Measurements from ENCODE around the gene RNF217. TPM values are rescaled to one million over a fixed set of nuclear protein-coding genes. Genes with fewer than 3 reads are reported as not detected.

Gene RNF217
- total and polyA plus RNA-seq, 2 of the 8 experiments (the other 6 are each of a cell fraction or from before 2014, with no cell fraction given) = 2.0 to 8.9 TPM

DNA sequence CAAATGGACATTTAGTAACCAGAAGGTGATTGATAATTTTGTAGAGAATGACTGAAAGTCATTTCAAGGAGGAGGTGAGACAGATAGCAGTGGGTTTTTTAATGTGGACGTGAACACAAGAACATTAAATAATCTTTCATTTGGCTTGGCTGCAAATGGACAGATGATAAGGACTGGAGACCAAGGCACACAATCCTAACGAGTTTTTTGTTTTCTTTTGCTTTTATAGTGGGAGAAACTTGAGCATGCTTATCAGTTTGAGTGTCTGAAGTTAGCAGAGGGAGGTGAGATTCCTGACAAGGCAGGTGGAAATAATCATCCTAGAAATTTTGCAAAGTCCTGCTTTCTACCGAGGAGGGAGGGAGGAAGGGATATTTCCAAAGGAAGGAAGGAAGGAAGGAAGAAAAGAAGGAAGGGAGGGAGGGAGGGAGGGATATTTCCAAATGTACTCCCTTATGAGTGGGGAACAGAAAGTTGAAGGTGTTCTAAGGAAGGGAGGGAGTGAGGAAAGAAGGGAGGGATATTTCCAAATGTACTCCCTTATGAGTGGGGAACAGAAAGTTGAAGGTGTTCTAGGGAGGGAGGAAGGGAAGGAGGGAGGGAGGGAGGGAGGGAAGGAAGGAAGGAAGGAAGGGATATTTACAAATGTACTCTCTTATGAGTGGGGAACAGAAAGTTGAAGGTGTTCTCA lies 63.1 kb downstream of the RNF217 start:
- H3K18ac ChIP-seq (ENCODE audit: extremely low read depth, low read length) = no peak overlapping the region
- H2BK15ac ChIP-seq (ENCODE audit: low read length) = no peak overlapping the region
- no peak overlapping the region for H3K9ac ChIP-seq (replicated peaks in 1 of 4; ENCODE audit: extremely low read depth in 1 of 4, low read depth in 3 of 4, low read length in 3 of 4)
- no peaks in the 10 kb centered on the region for H4K20me1 ChIP-seq (replicated peaks in 1 of 2; ENCODE audit: control insufficient read depth in 1 of 2, insufficient read depth in 2 of 2, low read length in 2 of 2)
- no peak overlapping the region for H3K4me2 ChIP-seq (ENCODE audit: insufficient read depth in 1 of 2, low read depth in 2 of 2, low read length in 2 of 2)
- WGBS, 2 experiments (ENCODE audit: extremely low coverage in 1 of 2, insufficient coverage in 1 of 2, insufficient read length in 1 of 2, insufficient replicate concordance in 2 of 2, low coverage in 1 of 2, low lambda C conversion rate in 2 of 2, missing lambda C conversion rate in 1 of 2) = 82% methylated on average over 3 of the region's 3 CpGs; no CpG with 5 or more reads in 1 of the 2 experiments
- H3K56ac ChIP-seq (replicated peaks; ENCODE audit: insufficient read length, low read depth, low read length) = no peak overlapping the region
- H3K79me2 ChIP-seq (ENCODE audit: control insufficient read depth in 1 of 2, insufficient read depth in 2 of 2, low read length in 2 of 2) = no peaks in the 10 kb centered on the region
- no peak overlapping the region for H2BK5ac ChIP-seq (ENCODE audit: low read depth, low read length)
- H3K23me2 ChIP-seq (ENCODE audit: low read depth, low read length) = no peaks in the 10 kb centered on the region
- no peak overlapping the region for H3K23ac ChIP-seq (ENCODE audit: insufficient read length)
- H3K4me1 ChIP-seq (replicated peaks in 1 of 4; ENCODE audit: control insufficient read depth in 3 of 4, insufficient read depth in 4 of 4, low read length in 3 of 4) = peaks cover 0 to 5% (median 0%) of the 10 kb centered on the region in 4 experiments; a peak in 1 of 7 replicates
- H3K4me3 ChIP-seq (ENCODE audit: extremely low read depth in 1 of 4, insufficient read depth in 2 of 4, low read depth in 3 of 4, low read length in 4 of 4) = no peak overlapping the region
- peaks cover 0 to 3% of the 10 kb centered on the region in 2 experiments; a peak in 1 of 4 replicates for H3K9me3 ChIP-seq (ENCODE audit: insufficient read depth in 2 of 2, low read depth in 1 of 2, low read length in 1 of 2)
- H3K27me3 ChIP-seq (replicated peaks in 1 of 4; ENCODE audit: control insufficient read depth in 3 of 4, extremely low read depth in 1 of 4, insufficient read depth in 3 of 4, low read length in 3 of 4) = no peaks in the 10 kb centered on the region
- H3K27ac ChIP-seq (ENCODE audit: low read depth, low read length) = no peak overlapping the region
- POLR2A ChIA-PET (ENCODE audit: partially characterized antibody) = no interaction called here
- no peak overlapping the region for H3K14ac ChIP-seq (ENCODE audit: insufficient read length)
- no peak overlapping the region for H2AFZ ChIP-seq (ENCODE audit: low read length)
- H2AK5ac ChIP-seq (ENCODE audit: low read depth, low read length) = no peak overlapping the region; the same call in 1 of the 2 replicates
- FAIRE-seq (no peak), DNase-seq (ENCODE audit: low read depth in 1 of 2, low spot score in 2 of 2) (no peak)
- no peaks in the 10 kb centered on the region for H3K79me1 ChIP-seq (ENCODE audit: low read depth, low read length)
- H2BK12ac ChIP-seq (ENCODE audit: low read depth, low read length) = no peak overlapping the region
- H2BK120ac ChIP-seq (replicated peaks; ENCODE audit: low read depth, low read length) = no peak overlapping the region
- H4K5ac ChIP-seq (ENCODE audit: insufficient read length, low read depth, low read length) = no peak overlapping the region
- H4K8ac ChIP-seq (ENCODE audit: extremely low read depth, insufficient read depth, low read length) = no peak overlapping the region
- H3K4ac ChIP-seq (replicated peaks; ENCODE audit: insufficient read length, low read depth, low read length) = no peak overlapping the region
- H2BK20ac ChIP-seq (ENCODE audit: low read length) = no peak overlapping the region
- H3K36me3 ChIP-seq (ENCODE audit: control insufficient read depth in 2 of 4, insufficient read depth in 4 of 4, low read length in 3 of 4) = no peaks in the 10 kb centered on the region
- CTCF ChIA-PET (ENCODE audit: partially characterized antibody) = interaction anchor here (0.6 to 1.1 kb wide), 2 partner anchors 13 to 433 kb away, joined by 3 to 5 read pairs; no protein-coding TSS in a partner anchor
- no peak overlapping the region for H4K91ac ChIP-seq (replicated peaks; ENCODE audit: insufficient read length, low read length)
- no peak for TF ChIP-seq BCL11A (IDR thresholded peaks at IDR 0.05; ENCODE audit: low read depth in 2 of 2, low read length in 2 of 2)
- TF ChIP-seq PHF8 (conservative IDR thresholded peaks at IDR 0.05; ENCODE audit: low read depth, low read length) = no peak
- TF ChIP-seq KDM4A (IDR thresholded peaks at IDR 0.05; ENCODE audit: low read depth, low read length, severe bottlenecking) = no peak
- TF ChIP-seq ASH2L (IDR thresholded peaks at IDR 0.05; ENCODE audit: low read length) = no peak
- no peak for TF ChIP-seq EZH2 (IDR thresholded peaks at IDR 0.05; ENCODE audit: low read depth, low read length, severe bottlenecking)
- no peak for TF ChIP-seq TCF12 (IDR thresholded peaks at IDR 0.05; ENCODE audit: low read depth, low read length)
- no peak for TF ChIP-seq HDAC2 (IDR thresholded peaks at IDR 0.05; ENCODE audit: borderline replicate concordance in 1 of 2, low read depth in 2 of 2, low read length in 2 of 2)
- TF ChIP-seq SUZ12 (IDR thresholded peaks at IDR 0.05; ENCODE audit: low read length) = no peak
- TF ChIP-seq RFX5 (IDR thresholded peaks at IDR 0.05; ENCODE audit: borderline replicate concordance, low read depth, low read length) = no peak
- TF ChIP-seq YY1 (IDR thresholded peaks at IDR 0.05; ENCODE audit: low read depth, low read length) = no peak
- no peak for TF ChIP-seq RAD21 (IDR thresholded peaks at IDR 0.05 in 1 of 2, conservative IDR thresholded peaks at IDR 0.05 in 1 of 2; ENCODE audit: low read depth in 2 of 2, low read length in 2 of 2)
- no peak for TF ChIP-seq CTBP2 (IDR thresholded peaks at IDR 0.05; ENCODE audit: borderline replicate concordance, insufficient read depth, insufficient read length, low read length)

Data from H1 (cell line).